IPS-15b (cell line): Measurements from ENCODE around the gene KLHL15.

Experiments used
- H3K27me3 ChIP-seq: one replicate; pipeline ENCODE4 v1.6.1; 2013; ENCODE audit warnings: low read length; ENCODE audit not compliant: control insufficient read depth, insufficient read depth
- H3K36me3 ChIP-seq: one replicate; pipeline ENCODE4 v1.6.1; 2013; ENCODE audit warnings: low read length; ENCODE audit not compliant: control insufficient read depth, insufficient read depth
- H3K4me1 ChIP-seq: one replicate; pipeline ENCODE4 v1.6.1; 2013; ENCODE audit warnings: mild to moderate bottlenecking, low read length; ENCODE audit not compliant: control insufficient read depth, insufficient read depth
- H3K4me3 ChIP-seq: one replicate; pipeline ENCODE4 v1.5.1; 2013; ENCODE audit warnings: low read depth, low read length
- H3K9ac ChIP-seq: one replicate; pipeline ENCODE4 v1.6.1; 2013; ENCODE audit warnings: low read depth, mild to moderate bottlenecking, low read length
- H3K9me3 ChIP-seq: one replicate; pipeline ENCODE4 v1.6.1; 2013; ENCODE audit warnings: mild to moderate bottlenecking, low read length; ENCODE audit not compliant: control insufficient read depth, insufficient read depth

The KLHL15 gene

GRCh38 chrX:24005867-24006266, 21.1 kb downstream of the KLHL15 start:
- Histone ChIP-seq H3K36me3 (peaks cover 10% of the 10 kb centered on the region), H3K4me1 (peaks cover 3% of the 10 kb centered on the region), H3K9ac (no peak overlapping the region), H3K9me3 (no peaks in the 10 kb centered on the region), H3K27me3 (no peaks in the 10 kb centered on the region), H3K4me3 (no peak overlapping the region)

- H3K9me3 ChIP-seq = no peaks in the 10 kb centered on the region
- no peak overlapping the region for H3K4me3 ChIP-seq
- H3K36me3 ChIP-seq = peaks cover 10% of the 10 kb centered on the region
Measured at GRCh38 chrX:24005028-24005427, 22.0 kb downstream of the KLHL15 start.

GRCh38 chrX:24002792-24003191, 24.2 kb downstream of the KLHL15 start:
- no peaks in the 10 kb centered on the region for H3K9me3 ChIP-seq
- no peak overlapping the region for H3K9ac ChIP-seq

More at GRCh38 chrX:24005028-24005427, 22.0 kb downstream of the KLHL15 start:
- no peaks in the 10 kb centered on the region for H3K27me3 ChIP-seq
- peaks cover 3% of the 10 kb centered on the region for H3K4me1 ChIP-seq
- H3K9ac ChIP-seq = no peak overlapping the region

GRCh38 chrX:24002167-24002566, 24.8 kb downstream of the KLHL15 start:
- peaks cover 10% of the 10 kb centered on the region for H3K36me3 ChIP-seq
- H3K27me3 ChIP-seq = no peaks in the 10 kb centered on the region
- H3K4me3 ChIP-seq = no peak overlapping the region
- H3K4me1 ChIP-seq = peaks cover 3% of the 10 kb centered on the region
- H3K9me3 ChIP-seq = no peaks in the 10 kb centered on the region
- H3K9ac ChIP-seq = no peak overlapping the region

More at GRCh38 chrX:24002792-24003191, 24.2 kb downstream of the KLHL15 start:
- Histone ChIP-seq H3K4me3 (no peak overlapping the region), H3K36me3 (peaks cover 10% of the 10 kb centered on the region), H3K4me1 (peaks cover 3% of the 10 kb centered on the region), H3K27me3 (no peaks in the 10 kb centered on the region)

GRCh38 chrX:23999671-24000070, 27.3 kb downstream of the KLHL15 start:
- Histone ChIP-seq H3K4me1 (peaks cover 3% of the 10 kb centered on the region), H3K4me3 (no peak overlapping the region), H3K36me3 (peaks cover 2% of the 10 kb centered on the region), H3K27me3 (no peaks in the 10 kb centered on the region), H3K9ac (no peak overlapping the region), H3K9me3 (no peaks in the 10 kb centered on the region)

GRCh38 chrX:23993012-23993633, 33.9 kb downstream of the KLHL15 start:
- Histone ChIP-seq H3K9ac (no peak overlapping the region), H3K4me1 (no peaks in the 10 kb centered on the region), H3K27me3 (no peaks in the 10 kb centered on the region), H3K4me3 (no peak overlapping the region), H3K9me3 (no peaks in the 10 kb centered on the region), H3K36me3 (peaks cover 10% of the 10 kb centered on the region)

GRCh38 chrX:23992431-23992830, 34.6 kb downstream of the KLHL15 start:
- Histone ChIP-seq H3K4me3 (no peak overlapping the region), H3K9me3 (no peaks in the 10 kb centered on the region), H3K4me1 (no peaks in the 10 kb centered on the region), H3K9ac (no peak overlapping the region), H3K27me3 (no peaks in the 10 kb centered on the region), H3K36me3 (peaks cover 14% of the 10 kb centered on the region)

- Histone ChIP-seq H3K9ac (no peak overlapping the region), H3K4me1 (peaks cover 3% of the 10 kb centered on the region), H3K9me3 (no peaks in the 10 kb centered on the region), H3K4me3 (no peak overlapping the region), H3K27me3 (no peaks in the 10 kb centered on the region), H3K36me3 (peaks cover 12% of the 10 kb centered on the region)
Measured at GRCh38 chrX:23990455-23990854, 36.5 kb downstream of the KLHL15 start.

GRCh38 chrX:23989689-23990088, 37.3 kb downstream of the KLHL15 start:
- H3K9ac ChIP-seq = no peak overlapping the region
- H3K36me3 ChIP-seq = peaks cover 12% of the 10 kb centered on the region
- no peaks in the 10 kb centered on the region for H3K9me3 ChIP-seq
- no peak overlapping the region for H3K4me3 ChIP-seq
- H3K27me3 ChIP-seq = no peaks in the 10 kb centered on the region
- H3K4me1 ChIP-seq = peaks cover 3% of the 10 kb centered on the region

- H3K36me3 ChIP-seq = peaks cover 2% of the 10 kb centered on the region
- H3K4me3 ChIP-seq = no peak overlapping the region
- no peaks in the 10 kb centered on the region for H3K9me3 ChIP-seq
- no peak overlapping the region for H3K9ac ChIP-seq
- H3K4me1 ChIP-seq = peaks cover 21% of the 10 kb centered on the region
- H3K27me3 ChIP-seq = no peaks in the 10 kb centered on the region
Measured at GRCh38 chrX:23982891-23983290, 44.1 kb downstream of the KLHL15 start.

GRCh38 chrX:23981711-23982110, 45.3 kb downstream of the KLHL15 start:
- Histone ChIP-seq H3K36me3 (no peaks in the 10 kb centered on the region), H3K27me3 (no peaks in the 10 kb centered on the region), H3K9me3 (no peaks in the 10 kb centered on the region), H3K4me3 (no peak overlapping the region), H3K9ac (no peak overlapping the region), H3K4me1 (peaks cover 20% of the 10 kb centered on the region)

GRCh38 chrX:23981222-23981621, 45.8 kb downstream of the KLHL15 start:
- H3K36me3 ChIP-seq = no peaks in the 10 kb centered on the region
- peaks cover 18% of the 10 kb centered on the region for H3K4me1 ChIP-seq
- H3K9ac ChIP-seq = no peak overlapping the region
- no peaks in the 10 kb centered on the region for H3K27me3 ChIP-seq
- no peak overlapping the region for H3K4me3 ChIP-seq
- H3K9me3 ChIP-seq = no peaks in the 10 kb centered on the region
